ENCODE measurements around the gene RCBTB2. TPM values are rescaled to one million over a fixed set of nuclear protein-coding genes. Genes with fewer than 3 reads are reported as not detected.

RCBTB2 gene
- total RNA-seq, 1 donor: 10.5 TPM

- no peak overlapping the region for H3K4me2 ChIP-seq (ENCODE audit: insufficient read depth, low read length)
- TF ChIP-seq CTCF (IDR thresholded peaks at IDR 0.05; ENCODE audit: extremely low read depth, low read depth, low read length): no peak
- no peak overlapping the region for H2AFZ ChIP-seq (ENCODE audit: low read length)
- no peaks in the 10 kb centered on the region for H3K36me3 ChIP-seq (ENCODE audit: insufficient read depth, low read length)
- H3K27ac ChIP-seq (ENCODE audit: low read depth, low read length): no peak overlapping the region
- H3K4me1 ChIP-seq (ENCODE audit: insufficient read depth, low read length): peaks cover 10% of the 10 kb centered on the region
- no peaks in the 10 kb centered on the region for H4K20me1 ChIP-seq (ENCODE audit: insufficient read depth, low read length)
- DNase-seq (ENCODE audit: insufficient read length, low spot score, missing footprints): no peak
- no peak overlapping the region for H3K4me3 ChIP-seq (ENCODE audit: insufficient read depth, low read length)
- no peaks in the 10 kb centered on the region for H3K9me3 ChIP-seq (ENCODE audit: low read depth, low read length)
- no peaks in the 10 kb centered on the region for H3K79me2 ChIP-seq (ENCODE audit: insufficient read depth, low read length)
- H3K27me3 ChIP-seq (ENCODE audit: insufficient read depth, low read length): no peaks in the 10 kb centered on the region
These were observed 28.8 kb upstream of the RCBTB2 start for GRCh38 chr13:48561466-48562235.

- Histone ChIP-seq H2AFZ (ENCODE audit: low read length) (no peak overlapping the region), H3K4me1 (ENCODE audit: insufficient read depth, low read length) (peaks cover 10% of the 10 kb centered on the region), H3K27me3 (ENCODE audit: insufficient read depth, low read length) (no peaks in the 10 kb centered on the region), H3K27ac (ENCODE audit: low read depth, low read length) (peak overlapping the region; percentile 59), H3K4me2 (ENCODE audit: insufficient read depth, low read length) (no peak overlapping the region), H3K9me3 (ENCODE audit: low read depth, low read length) (no peaks in the 10 kb centered on the region), H3K36me3 (ENCODE audit: insufficient read depth, low read length) (no peaks in the 10 kb centered on the region), H3K4me3 (ENCODE audit: insufficient read depth, low read length) (no peak overlapping the region), H3K79me2 (ENCODE audit: insufficient read depth, low read length) (no peaks in the 10 kb centered on the region), H4K20me1 (ENCODE audit: insufficient read depth, low read length) (no peaks in the 10 kb centered on the region)
- no peak for TF ChIP-seq CTCF (IDR thresholded peaks at IDR 0.05; ENCODE audit: extremely low read depth, low read depth, low read length)
- no peak for DNase-seq (ENCODE audit: insufficient read length, low spot score, missing footprints)
These were observed 27.9 kb upstream of the RCBTB2 start for GRCh38 chr13:48560657-48561337.

- H3K27me3 ChIP-seq (ENCODE audit: insufficient read depth, low read length): no peaks in the 10 kb centered on the region
- H3K9me3 ChIP-seq (ENCODE audit: low read depth, low read length): no peaks in the 10 kb centered on the region
- TF ChIP-seq CTCF (IDR thresholded peaks at IDR 0.05; ENCODE audit: extremely low read depth, low read depth, low read length): no peak
- H2AFZ ChIP-seq (ENCODE audit: low read length): peak overlapping the region; percentile 18
- H3K4me1 ChIP-seq (ENCODE audit: insufficient read depth, low read length): peaks cover 10% of the 10 kb centered on the region
- no peaks in the 10 kb centered on the region for H4K20me1 ChIP-seq (ENCODE audit: insufficient read depth, low read length)
- H3K27ac ChIP-seq (ENCODE audit: low read depth, low read length): peak overlapping the region; percentile 59
- H3K79me2 ChIP-seq (ENCODE audit: insufficient read depth, low read length): no peaks in the 10 kb centered on the region
- DNase-seq (ENCODE audit: insufficient read length, low spot score, missing footprints): peak; percentile 47
- no peaks in the 10 kb centered on the region for H3K36me3 ChIP-seq (ENCODE audit: insufficient read depth, low read length)
- H3K4me3 ChIP-seq (ENCODE audit: insufficient read depth, low read length): no peak overlapping the region
- peak overlapping the region; percentile 43 for H3K4me2 ChIP-seq (ENCODE audit: insufficient read depth, low read length)
These were observed 26.9 kb upstream of the RCBTB2 start for GRCh38 chr13:48559638-48560320.

GRCh38 chr13:48556817-48557216 is 23.9 kb upstream of the RCBTB2 start:
- H3K9me3 ChIP-seq (ENCODE audit: low read depth, low read length): no peaks in the 10 kb centered on the region
- H2AFZ ChIP-seq (ENCODE audit: low read length): no peak overlapping the region
- no peak overlapping the region for H3K4me2 ChIP-seq (ENCODE audit: insufficient read depth, low read length)
- H3K27me3 ChIP-seq (ENCODE audit: insufficient read depth, low read length): no peaks in the 10 kb centered on the region
- no peak overlapping the region for H3K27ac ChIP-seq (ENCODE audit: low read depth, low read length)
- peaks cover 10% of the 10 kb centered on the region for H3K4me1 ChIP-seq (ENCODE audit: insufficient read depth, low read length)
- DNase-seq (ENCODE audit: insufficient read length, low spot score, missing footprints): no peak
- H3K79me2 ChIP-seq (ENCODE audit: insufficient read depth, low read length): no peaks in the 10 kb centered on the region
- TF ChIP-seq CTCF (IDR thresholded peaks at IDR 0.05; ENCODE audit: extremely low read depth, low read depth, low read length): no peak
- H3K4me3 ChIP-seq (ENCODE audit: insufficient read depth, low read length): no peak overlapping the region
- H4K20me1 ChIP-seq (ENCODE audit: insufficient read depth, low read length): no peaks in the 10 kb centered on the region
- H3K36me3 ChIP-seq (ENCODE audit: insufficient read depth, low read length): no peaks in the 10 kb centered on the region

Measured in osteoblast (primary cell).